Stimulated activated CD8-positive, alpha-beta memory T cell treated with anti-CD3 and anti-CD28 coated beads, Interleukin-4, amount 100 ng/mL, for 24 hours (primary cell): ENCODE results near the gene CIDEA.
A peak's percentile ranks its signal among the peaks of the same experiment; 100 is the strongest.

Experiments used
- DNase-seq: peaks from one replicate; pipeline ENCODE4 v3.0.0-alpha.2; 2020; ENCODE audit warnings: low read depth

The CIDEA gene

GRCh38 chr18:12301263-12302005, 47.3 kb downstream of the CIDEA start:
- DNase-seq: no peak

GRCh38 chr18:12302391-12303147, 48.4 kb downstream of the CIDEA start:
- DNase-seq: no peak

- DNase-seq: no peak
These were observed 50.4 kb downstream of the CIDEA start for GRCh38 chr18:12304351-12305210.

- no peak for DNase-seq
These were observed 51.0 kb downstream of the CIDEA start for GRCh38 chr18:12305211-12305610.

GRCh38 chr18:12305930-12306629, 51.9 kb downstream of the CIDEA start:
- no peak for DNase-seq

- no peak for DNase-seq
These were observed 52.9 kb downstream of the CIDEA start for GRCh38 chr18:12306752-12307700.

GRCh38 chr18:12307701-12308385, 53.7 kb downstream of the CIDEA start, which contains the start of gene TUBB6:
TSS of gene TUBB6 (plus strand) at chr18:12308241. CDS start at chr18:12308293, 52 bp downstream.
- DNase-seq: peak; percentile 27

- DNase-seq: no peak
These were observed 54.4 kb downstream of the CIDEA start for GRCh38 chr18:12308386-12309100.

GRCh38 chr18:12309683-12310198, 55.6 kb downstream of the CIDEA start:
- no peak for DNase-seq

GRCh38 chr18:12310762-12311161, 56.6 kb downstream of the CIDEA start:
- DNase-seq: no peak

GRCh38 chr18:12312976-12313375, 58.8 kb downstream of the CIDEA start:
- no peak for DNase-seq

GRCh38 chr18:12313530-12314245, 59.5 kb downstream of the CIDEA start:
- no peak for DNase-seq

- DNase-seq: no peak
These were observed 60.6 kb downstream of the CIDEA start for GRCh38 chr18:12314591-12315305.

- no peak for DNase-seq
These were observed 61.3 kb downstream of the CIDEA start for GRCh38 chr18:12315490-12315889.

GRCh38 chr18:12315911-12316310, 61.8 kb downstream of the CIDEA start:
- no peak for DNase-seq

- no peak for DNase-seq
These were observed 63.6 kb downstream of the CIDEA start for GRCh38 chr18:12317664-12318333.

GRCh38 chr18:12318334-12318697, 64.2 kb downstream of the CIDEA start:
- no peak for DNase-seq
